ENCODE measurements around the gene ADCY4. TPM values are rescaled to one million over a fixed set of nuclear protein-coding genes. Genes with fewer than 3 reads are reported as not detected.

Gene ADCY4
- total and polyA plus RNA-seq, 2 experiments from 2014 or later: 0.22 to 0.38 TPM

DNA sequence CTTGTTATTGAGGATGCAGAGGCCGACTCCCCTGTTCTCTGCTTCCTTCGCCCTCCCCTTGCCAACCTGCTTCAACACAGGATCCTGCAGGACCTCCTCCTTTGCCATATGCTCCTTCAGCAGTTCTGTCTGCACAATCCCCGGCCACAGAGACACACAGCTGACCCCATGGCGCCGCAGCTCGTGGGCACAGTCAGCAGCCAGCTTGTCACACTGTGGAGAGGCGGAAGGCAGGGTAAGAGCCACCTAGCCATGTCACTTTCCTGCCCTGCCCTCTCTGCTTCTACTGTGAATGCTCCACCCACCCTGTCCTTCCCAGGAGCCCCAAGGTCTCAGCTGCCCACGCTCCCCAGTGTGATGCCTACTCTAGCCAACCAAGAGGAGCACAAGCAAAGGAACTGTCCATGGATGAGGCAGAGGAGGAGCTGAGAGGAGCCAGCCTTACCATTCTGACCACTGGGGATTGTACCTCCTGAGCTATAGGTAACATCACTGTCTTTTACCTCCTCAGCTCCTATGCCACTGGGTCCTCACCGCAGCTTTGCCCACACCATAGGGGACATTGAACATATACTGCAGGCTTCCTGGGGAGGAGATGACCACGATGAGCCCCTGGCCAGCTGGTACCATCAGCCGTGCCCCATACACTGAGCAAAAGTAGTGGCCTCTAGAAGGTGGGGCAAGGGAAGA, 42.6 kb downstream of the ADCY4 start:
- H3K79me2 ChIP-seq (ENCODE audit: insufficient read depth): no peaks in the 10 kb centered on the region
- H3K9ac ChIP-seq: no peak overlapping the region
- H3K4me2 ChIP-seq (ENCODE audit: unreplicated experiment): no peak overlapping the region
- no peaks in the 10 kb centered on the region for H3K9me3 ChIP-seq (ENCODE audit: low read depth)
- H3F3A ChIP-seq (ENCODE audit: insufficient read depth): peaks cover 4% of the 10 kb centered on the region; the same call in 1 of the 2 replicates
- no peak overlapping the region for H3K27ac ChIP-seq
- in situ Hi-C loops (cut with MboI): loop anchor here (10.0 kb wide), 1 partner anchor 47 kb away; the partner anchor contains the start of gene TINF2
- H3K36me3 ChIP-seq (ENCODE audit: low read depth): peaks cover 2% of the 10 kb centered on the region; the same call in 1 of the 2 replicates
- no peaks in the 10 kb centered on the region for H3K27me3 ChIP-seq (replicated peaks; ENCODE audit: insufficient read depth)
- H4K20me1 ChIP-seq (ENCODE audit: insufficient read depth): no peaks in the 10 kb centered on the region
- H2AFZ ChIP-seq: no peak overlapping the region
- no peak for TF ChIP-seq EZH2phosphoT487 (IDR thresholded peaks at IDR 0.05; ENCODE audit: insufficient read depth, low read depth)
- no peak for TF ChIP-seq EZH2 (IDR thresholded peaks at IDR 0.05; ENCODE audit: insufficient read depth, poor library complexity, severe bottlenecking)
- WGBS, 2 experiments (ENCODE audit: low coverage in 1 of 2, low lambda C conversion rate in 2 of 2, missing lambda C conversion rate in 2 of 2): 89 to 90% methylated on average over 11 of the region's 11 CpGs
- H3K4me3 ChIP-seq: no peak overlapping the region
- H3K4me1 ChIP-seq (ENCODE audit: insufficient read depth): peaks cover 5% of the 10 kb centered on the region
- no peak for DNase-seq
- no peaks in the 10 kb centered on the region for H3K9me2 ChIP-seq (ENCODE audit: insufficient read depth)

DNA sequence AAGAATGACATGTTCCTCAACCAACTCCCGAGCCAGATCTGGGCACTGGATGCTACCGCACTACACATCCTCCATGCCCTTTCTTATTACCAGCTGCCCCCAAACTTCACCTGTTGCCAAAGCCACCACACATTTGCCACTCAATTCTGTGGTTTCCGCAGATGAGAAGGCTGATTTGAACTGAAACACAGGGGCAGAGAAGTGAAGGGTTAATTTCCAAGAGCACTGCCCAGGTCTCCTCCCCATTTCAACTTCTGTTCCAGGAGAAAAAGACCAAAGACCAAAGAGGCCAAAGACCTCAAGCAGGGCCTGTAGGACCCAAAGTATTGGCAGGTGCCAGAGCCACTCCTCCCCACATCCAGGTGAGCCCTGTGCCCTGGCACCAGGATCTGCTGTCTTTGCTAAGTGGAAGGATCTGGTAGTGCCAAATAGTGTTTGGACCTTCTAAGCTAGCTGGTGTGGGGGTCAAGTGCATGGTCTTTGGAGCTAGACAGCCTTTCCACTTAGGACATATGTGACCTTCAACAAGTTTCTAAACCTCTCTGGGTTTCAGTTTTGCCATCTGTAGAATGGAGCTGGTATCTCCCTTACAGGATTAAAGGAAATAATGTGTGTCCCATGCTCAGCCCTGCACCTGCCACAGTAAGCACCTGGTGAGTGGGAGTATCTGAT, 43.3 kb downstream of the ADCY4 start:
- no peak overlapping the region for H3K27ac ChIP-seq
- H4K20me1 ChIP-seq (ENCODE audit: insufficient read depth): no peaks in the 10 kb centered on the region
- H3K4me2 ChIP-seq (ENCODE audit: unreplicated experiment): no peak overlapping the region
- no peaks in the 10 kb centered on the region for H3K79me2 ChIP-seq (ENCODE audit: insufficient read depth)
- H3K36me3 ChIP-seq (ENCODE audit: low read depth): peaks cover 2% of the 10 kb centered on the region; the same call in 1 of the 2 replicates
- no peak for TF ChIP-seq EZH2phosphoT487 (IDR thresholded peaks at IDR 0.05; ENCODE audit: insufficient read depth, low read depth)
- no peak for TF ChIP-seq EZH2 (IDR thresholded peaks at IDR 0.05; ENCODE audit: insufficient read depth, poor library complexity, severe bottlenecking)
- no peaks in the 10 kb centered on the region for H3K27me3 ChIP-seq (replicated peaks; ENCODE audit: insufficient read depth)
- H3K9me3 ChIP-seq (ENCODE audit: low read depth): no peaks in the 10 kb centered on the region
- H3F3A ChIP-seq (ENCODE audit: insufficient read depth): no peaks in the 10 kb centered on the region
- H3K4me3 ChIP-seq: no peak overlapping the region
- WGBS, 2 experiments (ENCODE audit: low coverage in 1 of 2, low lambda C conversion rate in 2 of 2, missing lambda C conversion rate in 2 of 2): 69 to 79% methylated on average over 3 of the region's 3 CpGs
- no peak overlapping the region for H2AFZ ChIP-seq
- DNase-seq: no peak
- H3K9ac ChIP-seq: no peak overlapping the region
- H3K4me1 ChIP-seq (ENCODE audit: insufficient read depth): peaks cover 3% of the 10 kb centered on the region
- in situ Hi-C loops (cut with MboI): loop anchor here (10.0 kb wide), 1 partner anchor 47 kb away; the partner anchor contains the start of gene TINF2
- H3K9me2 ChIP-seq (ENCODE audit: insufficient read depth): no peaks in the 10 kb centered on the region

DNA sequence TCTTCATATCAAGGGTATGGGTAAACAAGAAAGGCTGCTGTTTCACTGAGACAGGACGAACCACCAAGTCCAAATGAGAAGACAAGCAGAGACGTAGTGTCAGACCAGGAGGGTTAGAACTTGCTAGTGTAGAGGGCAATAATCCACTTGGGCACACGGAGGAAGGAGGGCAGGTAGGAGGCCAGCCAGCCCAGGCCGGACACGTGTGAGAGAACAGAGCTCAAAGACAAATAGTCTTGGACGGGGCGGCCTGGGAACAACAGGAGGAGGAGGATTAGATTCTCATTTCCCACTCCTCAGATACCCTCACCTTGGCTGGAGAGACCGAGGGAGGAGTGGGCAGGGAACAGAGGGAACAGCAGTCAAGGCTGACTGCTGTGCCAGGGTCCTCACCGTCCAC, 44.1 kb downstream of the ADCY4 start:
- Histone ChIP-seq H3K9ac (no peak overlapping the region), H3K4me2 (ENCODE audit: unreplicated experiment) (no peak overlapping the region), H3K27me3 (replicated peaks; ENCODE audit: insufficient read depth) (no peaks in the 10 kb centered on the region), H3K4me1 (ENCODE audit: insufficient read depth) (no peaks in the 10 kb centered on the region), H2AFZ (no peak overlapping the region), H3K36me3 (ENCODE audit: low read depth) (peaks cover 2% of the 10 kb centered on the region; the same call in 1 of the 2 replicates), H3K9me2 (ENCODE audit: insufficient read depth) (no peaks in the 10 kb centered on the region), H3K4me3 (no peak overlapping the region), H3K79me2 (ENCODE audit: insufficient read depth) (no peaks in the 10 kb centered on the region), H4K20me1 (ENCODE audit: insufficient read depth) (no peaks in the 10 kb centered on the region), H3K9me3 (ENCODE audit: low read depth) (no peaks in the 10 kb centered on the region), H3F3A (ENCODE audit: insufficient read depth) (no peaks in the 10 kb centered on the region), H3K27ac (no peak overlapping the region)
- TF ChIP-seq EZH2 (IDR thresholded peaks at IDR 0.05; ENCODE audit: insufficient read depth, poor library complexity, severe bottlenecking): no peak
- no peak for TF ChIP-seq EZH2phosphoT487 (IDR thresholded peaks at IDR 0.05; ENCODE audit: insufficient read depth, low read depth)
- WGBS, 2 experiments (ENCODE audit: low coverage in 1 of 2, low lambda C conversion rate in 2 of 2, missing lambda C conversion rate in 2 of 2): 85% methylated on average over 9 of the region's 9 CpGs
- in situ Hi-C loops (cut with MboI): loop anchor here (10.0 kb wide), 1 partner anchor 46 kb away; the partner anchor contains the start of gene TINF2
- no peak for DNase-seq

DNA sequence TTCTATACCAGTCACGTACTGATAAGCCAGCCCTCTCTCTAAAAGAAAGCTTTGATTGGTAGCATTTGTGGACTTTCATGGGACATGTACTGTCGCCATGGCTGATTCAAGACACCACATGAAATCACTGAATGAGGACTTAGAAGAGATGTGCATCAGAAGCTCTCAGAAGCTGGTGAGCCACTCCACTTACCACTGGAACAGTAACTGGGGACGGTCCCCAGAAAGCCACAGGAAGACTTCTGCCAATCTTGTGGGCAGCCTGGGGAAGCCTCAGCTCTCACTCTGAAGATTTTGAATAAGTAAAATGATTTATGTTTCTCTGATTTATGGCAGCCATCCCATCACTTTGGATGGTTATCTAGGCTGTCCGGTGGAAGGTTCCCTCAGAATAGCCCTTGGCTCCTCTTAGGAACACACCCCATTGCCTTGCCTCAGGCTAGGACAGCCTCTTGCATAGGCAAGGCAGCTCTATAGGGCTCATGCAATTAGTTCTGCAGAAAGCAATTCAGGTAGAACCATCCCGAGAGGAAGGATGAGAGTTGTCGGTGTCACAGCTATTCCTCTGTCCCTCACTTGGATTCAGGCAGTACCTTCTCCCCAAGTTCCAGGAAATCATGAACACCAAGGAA, 45.1 kb downstream of the ADCY4 start:
- Histone ChIP-seq H4K20me1 (ENCODE audit: insufficient read depth) (no peaks in the 10 kb centered on the region), H3K79me2 (ENCODE audit: insufficient read depth) (no peaks in the 10 kb centered on the region), H3K27me3 (replicated peaks; ENCODE audit: insufficient read depth) (no peaks in the 10 kb centered on the region), H3K9me3 (ENCODE audit: low read depth) (no peaks in the 10 kb centered on the region), H3K9me2 (ENCODE audit: insufficient read depth) (no peaks in the 10 kb centered on the region), H3K4me1 (ENCODE audit: insufficient read depth) (no peaks in the 10 kb centered on the region), H3K4me3 (no peak overlapping the region), H3K36me3 (ENCODE audit: low read depth) (no peaks in the 10 kb centered on the region; the same call in 1 of the 2 replicates), H3K9ac (no peak overlapping the region), H3K4me2 (ENCODE audit: unreplicated experiment) (no peak overlapping the region), H2AFZ (no peak overlapping the region), H3K27ac (no peak overlapping the region), H3F3A (ENCODE audit: insufficient read depth) (no peaks in the 10 kb centered on the region)
- TF ChIP-seq EZH2 (IDR thresholded peaks at IDR 0.05; ENCODE audit: insufficient read depth, poor library complexity, severe bottlenecking): no peak
- TF ChIP-seq EZH2phosphoT487 (IDR thresholded peaks at IDR 0.05; ENCODE audit: insufficient read depth, low read depth): no peak
- 76 to 80% methylated on average over 6 of the region's 6 CpGs for WGBS, 2 experiments (ENCODE audit: low coverage in 1 of 2, low lambda C conversion rate in 2 of 2, missing lambda C conversion rate in 2 of 2)
- DNase-seq: no peak
- in situ Hi-C loops (cut with MboI): loop anchor here (10.0 kb wide), 1 partner anchor 45 kb away; the partner anchor contains the start of gene TINF2

Data from GM23248 (cell line).